CD8-positive, alpha-beta memory T cell (primary cell): ENCODE measurements around the gene MRPS26. TPM values are rescaled to one million over a fixed set of nuclear protein-coding genes. Genes with fewer than 3 reads are reported as not detected.
"Not testable (repeated sequence)": the region's sequence is repeated elsewhere in the genome, so short reads cannot be mapped to it uniquely, and the experiment has no call there.

Source experiments
- CTCF ChIA-PET: fragments of 350-600 bp; sonication (Branson Sonifier 250); formaldehyde crosslinking; loops from one replicate; lab custom pipeline; 2021; ENCODE audit warnings: antibody characterized with exemption; lab: Charles Lee
- POLR2A ChIA-PET: fragments of 350-600 bp; sonication (Branson Sonifier 250); formaldehyde crosslinking; loops from one replicate; lab custom pipeline; 2021; ENCODE audit warnings: antibody characterized with exemption; lab: Charles Lee
- DNase-seq, 5 donors: peaks; one replicate each; pipeline versions ENCODE4 v3.0.0 to v3.0.0-alpha.2; 2020 to 2022; ENCODE audit warnings: mixed read lengths in 1 of 5
- H3K27ac ChIP-seq: one replicate; pipeline ENCODE4 v1.7.0; 2013; ENCODE audit warnings: low read depth, mild to moderate bottlenecking, low read length, moderate library complexity
- H3K27me3 ChIP-seq: 2 replicates; pipeline ENCODE4 v1.7.0; 2013; ENCODE audit warnings: low read length, mild to moderate bottlenecking; ENCODE audit not compliant: insufficient read depth, poor library complexity, severe bottlenecking
- H3K36me3 ChIP-seq: 2 replicates; pipeline ENCODE4 v1.7.0; 2013; ENCODE audit warnings: mild to moderate bottlenecking, low read length, moderate library complexity; ENCODE audit not compliant: insufficient read depth
- H3K4me1 ChIP-seq: 2 replicates; pipeline ENCODE4 v1.7.0; 2013; ENCODE audit warnings: mild to moderate bottlenecking, low read length, moderate library complexity; ENCODE audit not compliant: insufficient read depth
- H3K4me3 ChIP-seq: 2 replicates; pipeline ENCODE4 v1.7.0; 2013; ENCODE audit warnings: mild to moderate bottlenecking, low read length
- H3K9me3 ChIP-seq: 2 replicates; pipeline ENCODE4 v1.7.0; 2013; ENCODE audit warnings: mild to moderate bottlenecking, low read length
- H3K27ac Mint-ChIP-seq, 8 donors: one replicate each; pipeline ENCODE4 v1.8.0; 2020 to 2021; ENCODE audit warnings: mixed read lengths in 8 of 8, mild to moderate bottlenecking in 6 of 8, inconsistent platforms in 3 of 8, moderate library complexity in 3 of 8
- H3K27me3 Mint-ChIP-seq, 2 donors: one replicate each; pipeline ENCODE4 v1.8.0; 2020 to 2021; ENCODE audit warnings: mixed read lengths in 2 of 2, mild to moderate bottlenecking in 1 of 2, moderate library complexity in 1 of 2
- H3K36me3 Mint-ChIP-seq, 3 donors: one replicate each; pipeline ENCODE4 v1.8.0; 2020 to 2021; ENCODE audit warnings: mixed read lengths in 3 of 3, inconsistent platforms in 1 of 3, mild to moderate bottlenecking in 1 of 3
- H3K4me1 Mint-ChIP-seq, 3 donors: one replicate each; pipeline ENCODE4 v1.8.0; 2020 to 2021; ENCODE audit warnings: mixed read lengths in 3 of 3, inconsistent platforms in 1 of 3, mild to moderate bottlenecking in 1 of 3
- H3K4me3 Mint-ChIP-seq, 7 donors: one replicate each; pipeline ENCODE4 v1.8.0; 2020 to 2021; ENCODE audit warnings: mixed read lengths in 7 of 7, mild to moderate bottlenecking in 6 of 7, moderate library complexity in 4 of 7, inconsistent platforms in 2 of 7
- H3K9me3 Mint-ChIP-seq, 5 donors: one replicate each; pipeline ENCODE4 v1.8.0; 2020 to 2022; ENCODE audit warnings: mixed read lengths in 5 of 5, mild to moderate bottlenecking in 3 of 5, moderate library complexity in 2 of 5, inconsistent platforms in 1 of 5
- polyA plus RNA-seq: library from polyadenylated mRNA; unstranded; fragments of 300-500 nt; fragmentation: Illumina TruSeq; gene quantifications from one replicate; pipeline ENCODE4 v1.2.3, GENCODE V29; 2021
- total RNA-seq, 2 experiments: library from RNA; stranded (reverse); gene quantifications; one replicate each; pipeline ENCODE4 v1.2.3, GENCODE V29; 2021

Gene MRPS26
- total and polyA plus RNA-seq, 3 experiments from 2014 or later = 61.9 to 90.8 (median 89.8) TPM

DNA sequence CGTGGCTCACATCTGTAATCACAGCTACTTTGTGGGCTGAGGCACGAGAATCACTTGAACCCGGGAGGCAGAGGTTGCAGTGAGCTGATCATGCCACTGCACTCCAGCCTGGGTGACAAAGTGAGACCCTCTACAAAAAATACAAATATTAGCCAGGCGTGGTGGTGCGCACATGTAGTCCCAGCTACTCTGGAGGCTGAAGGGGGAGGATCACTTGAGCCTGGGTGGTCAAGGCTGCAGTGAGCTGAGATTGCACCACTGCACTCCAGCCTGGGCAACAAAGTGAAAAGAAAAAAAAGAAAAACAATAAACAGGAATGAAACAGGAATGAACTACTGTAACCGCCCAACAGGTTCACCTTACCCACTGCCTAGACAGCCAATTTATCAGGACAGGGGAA lies 18.3 kb downstream of the MRPS26 start:
- H3K27ac Mint-ChIP-seq, CTCF ChIA-PET: not testable (repeated sequence)

DNA sequence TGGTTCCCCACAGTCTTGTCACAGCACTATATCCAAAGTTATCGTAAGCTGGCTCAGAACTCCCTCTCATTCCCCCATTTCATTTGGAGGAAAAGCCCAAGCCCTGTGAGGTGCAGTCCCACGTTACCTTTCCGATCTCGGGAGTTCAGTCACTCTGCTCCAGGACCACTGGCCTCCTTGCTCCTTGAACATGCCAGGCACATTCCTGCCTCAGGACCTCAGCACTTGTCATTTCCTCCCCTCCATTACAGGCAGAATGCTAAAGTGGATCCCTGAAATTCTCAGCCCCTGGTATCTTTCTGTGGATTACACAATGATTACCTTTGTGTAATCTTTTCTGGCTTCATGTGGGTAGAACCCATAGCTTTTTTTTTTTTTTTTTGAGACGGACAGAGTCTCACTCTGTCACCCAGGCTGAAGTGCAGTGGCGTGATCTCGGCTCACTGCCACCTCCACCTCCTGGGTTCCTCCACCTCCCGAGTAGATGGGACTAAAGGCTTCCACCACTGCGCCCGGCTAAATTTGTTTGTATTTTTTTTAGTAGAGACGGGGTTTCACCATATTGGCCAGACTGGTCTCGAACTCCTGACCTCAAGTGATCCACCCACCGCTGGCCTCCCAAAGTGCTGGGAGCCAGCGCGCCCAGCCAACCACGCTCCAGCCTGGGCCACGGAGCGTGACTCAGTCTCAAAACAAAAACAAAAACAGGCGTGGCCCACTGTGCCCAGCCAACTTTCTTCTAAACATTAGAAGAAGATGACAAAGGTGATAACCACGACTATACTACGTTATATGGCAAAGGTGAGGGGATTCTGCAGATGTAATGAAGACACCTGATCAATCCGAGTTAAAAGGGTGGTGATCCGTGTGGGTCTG lies 21.5 kb downstream of the MRPS26 start:
- no peaks in the 10 kb centered on the region for H3K36me3 ChIP-seq
- peaks cover 9 to 17% (median 11%) of the 10 kb centered on the region in 3 donors for H3K4me1 Mint-ChIP-seq
- H3K27me3 Mint-ChIP-seq = no peaks in the 10 kb centered on the region
- peaks cover 0 to 4% (median 0%) of the 10 kb centered on the region in 3 donors for H3K36me3 Mint-ChIP-seq
- ChIA-PET CTCF (no interaction called here), POLR2A (no interaction called here)
- no peaks in the 10 kb centered on the region for H3K9me3 Mint-ChIP-seq
- peaks cover 2% of the 10 kb centered on the region for H3K4me1 ChIP-seq
- H3K4me3 Mint-ChIP-seq = no peak overlapping the region
- no peak overlapping the region for H3K4me3 ChIP-seq
- no peak for DNase-seq
- no peaks in the 10 kb centered on the region for H3K9me3 ChIP-seq
- H3K27me3 ChIP-seq = no peaks in the 10 kb centered on the region
- H3K27ac Mint-ChIP-seq = peak overlapping the region in 2 of 8 donors; percentile 59 to 66
- H3K27ac ChIP-seq = no peak overlapping the region

More for the DNA sequence above, 18.3 kb downstream of the MRPS26 start:
- H3K9me3 ChIP-seq, H3K27me3 ChIP-seq, H3K4me3 ChIP-seq, H3K27ac ChIP-seq, H3K27me3 Mint-ChIP-seq, H3K4me1 ChIP-seq, H3K36me3 ChIP-seq, DNase-seq, H3K4me1 Mint-ChIP-seq, POLR2A ChIA-PET, H3K9me3 Mint-ChIP-seq, H3K36me3 Mint-ChIP-seq, H3K4me3 Mint-ChIP-seq: not testable (repeated sequence)

DNA sequence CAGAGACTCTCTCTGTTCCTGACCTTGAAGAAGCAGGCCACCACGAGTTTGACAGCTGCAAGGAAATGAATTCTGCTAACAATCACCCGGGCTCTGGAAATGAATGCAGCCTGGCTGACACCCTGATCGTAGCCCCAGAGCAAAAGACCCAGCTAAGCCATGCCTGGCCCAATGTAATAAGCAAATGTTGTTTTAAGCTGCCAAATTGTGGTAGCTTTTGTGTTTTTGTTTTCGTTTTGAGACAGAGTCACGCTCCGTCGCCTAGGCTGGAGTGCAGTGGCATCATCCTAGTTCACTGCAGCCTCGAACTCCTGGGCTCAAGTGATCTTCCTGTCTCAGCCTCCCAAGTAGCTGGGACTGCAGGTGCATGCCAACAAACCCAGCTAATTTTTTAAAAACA lies 22.2 kb downstream of the MRPS26 start:
- no peaks in the 10 kb centered on the region for H3K27me3 Mint-ChIP-seq
- CTCF ChIA-PET = no interaction called here
- peaks cover 11 to 20% (median 11%) of the 10 kb centered on the region in 3 donors for H3K4me1 Mint-ChIP-seq
- Histone ChIP-seq H3K36me3 (no peaks in the 10 kb centered on the region), H3K27ac (no peak overlapping the region), H3K27me3 (no peaks in the 10 kb centered on the region), H3K9me3 (no peaks in the 10 kb centered on the region), H3K4me3 (no peak overlapping the region), H3K4me1 (peaks cover 6% of the 10 kb centered on the region)
- POLR2A ChIA-PET = no interaction called here
- no peak overlapping the region for H3K4me3 Mint-ChIP-seq
- no peaks in the 10 kb centered on the region for H3K9me3 Mint-ChIP-seq
- H3K27ac Mint-ChIP-seq = peak overlapping the region in 1 of 8 donors; percentile 66
- DNase-seq = no peak
- H3K36me3 Mint-ChIP-seq = peaks cover 0 to 4% (median 0%) of the 10 kb centered on the region in 3 donors

DNA sequence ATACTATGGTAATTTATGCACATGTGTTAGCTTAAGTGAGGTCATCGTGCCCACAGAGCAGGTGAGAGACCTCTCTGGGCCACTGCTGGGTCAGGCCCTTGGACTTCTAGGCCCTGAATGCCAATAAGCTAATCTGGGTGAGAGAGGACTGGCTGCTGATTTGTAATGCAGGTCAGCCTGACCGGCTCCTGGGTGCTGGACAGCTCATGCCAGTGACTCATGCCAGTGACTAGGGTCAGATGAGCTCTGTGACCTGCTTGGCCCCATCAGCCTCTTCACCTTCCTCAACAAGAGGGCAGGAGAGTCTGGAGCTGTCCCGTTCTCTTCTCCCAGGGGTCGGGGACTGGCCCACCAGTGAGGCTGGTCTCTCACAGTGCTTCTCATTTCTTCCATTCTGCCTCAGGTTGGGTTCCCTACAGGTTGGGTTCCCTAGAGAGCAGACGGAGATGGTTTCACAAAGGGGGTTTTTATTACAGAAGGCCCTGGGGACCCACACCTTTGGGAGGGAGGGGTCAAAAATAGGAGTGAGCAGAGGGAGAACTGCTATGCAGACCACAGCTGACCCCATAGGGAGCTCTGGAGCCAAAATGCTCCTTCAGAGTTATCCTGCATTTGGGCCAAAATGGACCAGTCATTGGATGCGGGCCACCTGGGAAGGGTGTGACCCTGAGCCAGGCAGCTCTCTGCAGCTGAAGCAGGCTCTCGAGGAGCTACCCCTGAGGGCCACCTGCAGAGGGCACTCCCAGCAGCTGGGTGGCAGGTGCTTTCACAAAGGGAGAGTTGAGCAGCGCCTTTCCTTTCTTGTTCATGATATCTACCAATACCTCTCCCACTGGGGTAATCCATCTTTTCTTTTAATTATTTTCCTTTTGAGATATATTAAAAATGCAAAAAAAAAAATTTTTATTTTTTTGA lies 23.4 kb downstream of the MRPS26 start:
- Histone ChIP-seq H3K4me3 (no peak overlapping the region), H3K36me3 (no peaks in the 10 kb centered on the region), H3K9me3 (no peaks in the 10 kb centered on the region), H3K27ac (no peak overlapping the region), H3K4me1 (peaks cover 6% of the 10 kb centered on the region), H3K27me3 (no peaks in the 10 kb centered on the region)
- Mint-ChIP-seq H3K27me3 (no peaks in the 10 kb centered on the region), H3K27ac (no peak overlapping the region), H3K9me3 (no peaks in the 10 kb centered on the region), H3K4me3 (no peak overlapping the region), H3K4me1 (peaks cover 11 to 20% (median 11%) of the 10 kb centered on the region in 3 donors), H3K36me3 (peaks cover 0 to 4% (median 0%) of the 10 kb centered on the region in 3 donors)
- POLR2A ChIA-PET = no interaction called here
- CTCF ChIA-PET = interaction anchor here (0.9 to 1.6 kb wide), 7 partner anchors 15 to 179 kb away, joined by 3 to 7 read pairs (median 3); no protein-coding TSS in a partner anchor
- DNase-seq = peak in 1 of 5 donors; percentile 59

DNA sequence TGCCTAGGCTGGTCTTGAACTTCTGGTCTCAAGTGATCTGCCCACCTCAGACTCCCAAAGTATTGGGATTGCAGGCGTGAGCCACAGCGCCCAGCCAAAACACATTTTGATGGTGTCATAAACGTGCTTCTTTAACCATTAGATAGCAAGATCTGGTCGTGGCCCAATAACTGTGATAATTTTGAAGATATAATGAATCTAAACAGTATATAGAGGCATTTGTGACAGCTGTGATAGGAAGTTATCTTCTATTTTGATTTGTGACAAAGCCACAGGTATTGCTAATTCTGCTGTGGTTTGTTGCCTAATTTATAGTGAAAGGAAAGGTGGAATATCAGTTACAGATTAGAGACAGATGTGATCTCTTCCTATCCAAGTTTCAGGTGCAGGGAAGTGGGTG lies 24.9 kb downstream of the MRPS26 start:
- Histone ChIP-seq H3K36me3 (no peaks in the 10 kb centered on the region), H3K27me3 (no peaks in the 10 kb centered on the region), H3K9me3 (no peaks in the 10 kb centered on the region), H3K4me3 (no peak overlapping the region), H3K27ac (no peak overlapping the region), H3K4me1 (peaks cover 6% of the 10 kb centered on the region)
- Mint-ChIP-seq H3K36me3 (peaks cover 0 to 4% (median 0%) of the 10 kb centered on the region in 3 donors), H3K9me3 (no peaks in the 10 kb centered on the region), H3K27me3 (no peaks in the 10 kb centered on the region), H3K4me3 (peak overlapping the region; percentile 63 to 89 (median 82)), H3K27ac (peak overlapping the region in 6 of 8 donors; percentile 1 to 92 (median 64)), H3K4me1 (peaks cover 11 to 17% (median 11%) of the 10 kb centered on the region in 3 donors)
- ChIA-PET POLR2A (no interaction called here), CTCF (interaction anchor here (1.0 to 2.5 kb wide), 3 partner anchors 17 to 44 kb away, joined by 3 to 7 read pairs (median 6); no protein-coding TSS in a partner anchor)
- DNase-seq = no peak

DNA sequence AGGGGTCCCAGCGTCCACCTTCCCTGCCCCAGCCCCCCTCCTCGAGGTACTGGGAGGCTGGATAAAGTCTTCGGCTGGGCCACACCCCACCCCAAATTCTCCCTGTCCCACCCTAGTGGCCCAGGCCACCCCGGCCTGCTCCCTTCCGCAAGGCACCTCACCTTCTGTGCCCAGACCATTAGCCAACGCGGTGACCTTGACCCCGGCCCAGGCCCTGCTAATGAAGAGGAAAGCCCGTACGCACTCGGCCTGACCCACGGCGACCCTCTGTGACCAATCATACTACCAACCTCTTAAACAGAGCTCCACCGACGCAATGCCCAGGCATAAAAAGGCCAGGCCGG lies 25.4 kb downstream of the MRPS26 start:
- ChIA-PET CTCF (interaction anchor here (2.5 kb wide), 1 partner anchor 18 kb away, joined by 6 read pairs; no protein-coding TSS in a partner anchor), POLR2A (no interaction called here)
- Histone ChIP-seq H3K4me1 (peaks cover 6% of the 10 kb centered on the region), H3K36me3 (no peaks in the 10 kb centered on the region), H3K4me3 (peak overlapping the region; percentile 41), H3K27ac (no peak overlapping the region), H3K9me3 (no peaks in the 10 kb centered on the region), H3K27me3 (no peaks in the 10 kb centered on the region)
- DNase-seq = no peak
- Mint-ChIP-seq H3K27ac (peak overlapping the region in 4 of 8 donors; percentile 1 to 92 (median 54)), H3K36me3 (peaks cover 0 to 4% (median 0%) of the 10 kb centered on the region in 3 donors), H3K4me3 (peak overlapping the region; percentile 63 to 89 (median 82)), H3K4me1 (peaks cover 11 to 17% (median 11%) of the 10 kb centered on the region in 3 donors), H3K9me3 (no peaks in the 10 kb centered on the region), H3K27me3 (no peaks in the 10 kb centered on the region)

DNA sequence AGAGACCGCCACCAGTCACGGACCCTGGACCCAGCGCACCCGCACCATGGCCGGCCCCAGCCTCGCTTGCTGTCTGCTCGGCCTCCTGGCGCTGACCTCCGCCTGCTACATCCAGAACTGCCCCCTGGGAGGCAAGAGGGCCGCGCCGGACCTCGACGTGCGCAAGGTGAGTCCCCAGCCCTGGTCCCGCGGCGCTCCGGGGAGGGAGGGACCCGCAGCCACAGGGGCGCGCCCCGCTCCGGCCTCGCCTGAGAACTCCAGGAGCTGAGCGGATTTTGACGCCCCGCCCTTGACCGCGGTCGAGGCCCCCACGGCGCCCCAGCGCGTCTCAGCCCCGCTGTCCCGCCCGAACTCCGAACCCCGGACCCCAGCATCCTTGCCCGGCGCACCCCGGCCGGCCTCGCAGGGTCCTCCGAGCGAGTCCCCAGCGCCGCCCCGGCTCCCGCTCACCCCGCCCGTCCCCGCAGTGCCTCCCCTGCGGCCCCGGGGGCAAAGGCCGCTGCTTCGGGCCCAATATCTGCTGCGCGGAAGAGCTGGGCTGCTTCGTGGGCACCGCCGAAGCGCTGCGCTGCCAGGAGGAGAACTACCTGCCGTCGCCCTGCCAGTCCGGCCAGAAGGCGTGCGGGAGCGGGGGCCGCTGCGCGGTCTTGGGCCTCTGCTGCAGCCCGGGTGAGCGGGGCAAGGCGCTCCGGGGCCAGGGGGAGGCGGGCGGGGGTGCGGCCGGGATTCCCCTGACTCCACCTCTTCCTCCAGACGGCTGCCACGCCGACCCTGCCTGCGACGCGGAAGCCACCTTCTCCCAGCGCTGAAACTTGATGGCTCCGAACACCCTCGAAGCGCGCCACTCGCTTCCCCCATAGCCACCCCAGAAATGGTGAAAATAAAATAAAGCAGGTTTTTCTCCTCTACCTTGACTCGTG lies 26.0 kb downstream of the MRPS26 start, which contains the start of gene OXT:
OXT (plus strand) TSS at position 11 of the 920 bp plus-strand sequence; CDS start at position 47, 36 bp downstream.
- peaks cover 9% of the 10 kb centered on the region for H3K4me1 ChIP-seq
- no peaks in the 10 kb centered on the region for H3K9me3 Mint-ChIP-seq
- ChIA-PET POLR2A (no interaction called here), CTCF (interaction anchor here (1.4 to 2.5 kb wide), 2 partner anchors 18 to 20 kb away, joined by 3 to 6 read pairs; no protein-coding TSS in a partner anchor)
- H3K4me3 ChIP-seq = peak within 1 kb of the TSS; percentile 41
- no peak within 1 kb of the TSS for H3K27ac ChIP-seq
- peak within 1 kb of the TSS in 7 of 8 donors; percentile 39 to 92 (median 87) for H3K27ac Mint-ChIP-seq
- peaks cover 0 to 4% (median 0%) of the 10 kb centered on the region in 3 donors for H3K36me3 Mint-ChIP-seq
- peak within 1 kb of the TSS; percentile 77 to 89 (median 85) for H3K4me3 Mint-ChIP-seq
- no peaks in the 10 kb centered on the region for H3K27me3 ChIP-seq
- no peaks in the 10 kb centered on the region for H3K27me3 Mint-ChIP-seq
- peaks cover 11 to 20% (median 13%) of the 10 kb centered on the region in 3 donors for H3K4me1 Mint-ChIP-seq
- H3K9me3 ChIP-seq = no peaks in the 10 kb centered on the region
- H3K36me3 ChIP-seq = no peaks in the 10 kb centered on the region
- peak; percentile 51 to 77 (median 62) for DNase-seq
